GM15510 (cell line): Measurements from ENCODE around the gene BBS7.

ENCODE experiments used
- POLR2A ChIP-seq: IDR thresholded peaks from 3 replicates; pipeline ENCODE4 v1.6.1; 2011; ENCODE audit warnings: borderline replicate concordance; ENCODE audit not compliant: insufficient read length; ENCODE audit errors: extremely low read depth

BBS7 gene

GRCh38 chr4:121860121-121860520 lies 10.2 kb downstream of the BBS7 start:
- no peak for TF ChIP-seq POLR2A

DNA sequence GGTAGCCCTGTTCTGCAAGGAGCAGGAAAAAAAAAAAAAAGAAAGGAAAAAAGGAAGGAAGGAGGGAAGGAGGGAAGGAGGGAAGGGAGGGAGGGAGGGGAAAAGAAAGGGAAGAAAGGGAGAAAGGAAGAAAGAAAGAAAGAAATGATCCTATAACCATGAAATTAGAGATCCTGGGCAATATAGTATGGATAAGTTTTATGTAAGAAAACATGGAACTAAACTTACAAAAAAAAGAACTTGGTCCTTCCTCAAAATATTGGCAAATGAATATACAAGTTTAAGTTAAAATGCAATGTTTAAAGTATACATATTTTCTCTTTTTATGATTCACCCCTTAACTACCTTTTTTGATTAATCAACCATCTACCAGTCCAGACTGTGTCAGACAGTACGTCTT lies 18.9 kb downstream of the BBS7 start:
- TF ChIP-seq POLR2A, result no peak

- TF ChIP-seq POLR2A, result no peak
Measured at GRCh38 chr4:121846662-121847061, 23.6 kb downstream of the BBS7 start.

DNA sequence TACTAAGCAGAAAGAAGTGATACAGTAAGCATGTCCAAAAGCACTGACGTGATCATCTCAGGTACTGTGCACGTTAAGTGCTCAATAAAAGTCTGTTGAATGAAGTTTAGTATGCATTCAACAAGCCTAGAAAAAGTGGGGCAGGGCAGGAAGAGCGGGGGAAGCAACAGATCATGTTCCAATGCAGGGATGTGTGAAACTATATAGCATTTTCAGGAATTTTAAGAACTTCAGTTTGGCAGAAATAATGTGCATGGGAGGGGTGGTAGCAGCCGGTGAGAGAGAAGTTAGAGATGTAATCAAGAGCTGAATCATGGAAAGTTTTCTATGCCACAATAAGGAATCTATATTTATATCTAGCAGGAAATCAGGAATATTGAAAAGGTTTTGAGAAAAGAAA lies 27.4 kb downstream of the BBS7 start:
- no peak for TF ChIP-seq POLR2A

DNA sequence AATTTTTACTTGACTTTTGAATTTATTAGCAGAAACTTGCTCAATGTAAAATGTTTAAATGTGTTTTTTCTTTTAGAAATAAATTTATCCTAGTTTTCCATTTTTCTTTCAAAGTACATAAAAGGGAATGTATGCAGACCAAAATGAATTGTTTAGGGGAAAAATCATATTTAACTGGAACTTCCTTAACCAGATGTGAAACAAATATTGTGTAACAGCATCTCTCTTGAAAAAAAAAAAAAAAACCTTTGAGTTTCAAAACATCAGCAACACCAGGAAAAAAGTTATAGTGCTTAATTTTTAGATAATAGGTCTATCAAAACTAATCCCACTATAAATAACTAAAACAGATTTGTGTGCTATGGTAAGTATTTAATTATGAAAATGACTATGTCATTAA lies 32.1 kb downstream of the BBS7 start:
- no peak for TF ChIP-seq POLR2A

DNA sequence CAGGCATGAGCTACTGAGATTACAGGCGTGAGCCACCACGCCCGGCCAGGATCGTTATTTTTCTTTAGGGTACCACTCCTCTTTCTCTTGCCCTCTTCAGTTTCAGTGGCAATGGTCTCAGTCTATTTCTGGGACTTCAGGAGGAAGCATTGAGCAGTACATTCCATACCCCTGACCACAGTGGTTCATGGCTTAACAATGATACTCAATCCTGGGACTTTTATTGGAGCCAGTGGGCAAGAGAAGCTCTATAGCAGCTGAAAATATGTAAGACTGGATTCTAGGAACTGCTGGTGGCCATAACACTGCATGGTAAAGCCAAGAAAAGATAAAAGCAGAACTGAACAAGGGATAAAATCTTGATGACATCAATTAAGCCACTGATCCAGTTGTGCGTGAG lies 40.8 kb downstream of the BBS7 start:
- TF ChIP-seq POLR2A, result no peak

DNA sequence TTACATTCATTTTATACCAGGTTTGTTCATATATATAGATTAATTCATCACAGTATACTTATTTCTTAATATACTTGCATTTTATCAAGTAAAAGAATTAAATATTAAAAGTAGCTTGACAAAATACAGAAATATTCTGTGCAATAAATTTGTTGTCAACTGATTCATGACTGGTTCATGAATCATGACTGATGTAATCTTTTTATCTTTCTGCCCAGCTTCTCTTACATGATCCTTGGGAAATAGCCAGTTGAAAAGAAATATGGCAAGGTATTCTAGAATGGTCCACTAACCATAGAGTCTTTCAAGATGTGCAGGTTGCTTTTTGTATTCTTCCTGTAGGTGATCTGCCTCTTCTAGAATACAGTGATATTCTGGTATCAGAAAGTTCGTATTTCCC lies 42.4 kb downstream of the BBS7 start:
- TF ChIP-seq POLR2A, result no peak

DNA sequence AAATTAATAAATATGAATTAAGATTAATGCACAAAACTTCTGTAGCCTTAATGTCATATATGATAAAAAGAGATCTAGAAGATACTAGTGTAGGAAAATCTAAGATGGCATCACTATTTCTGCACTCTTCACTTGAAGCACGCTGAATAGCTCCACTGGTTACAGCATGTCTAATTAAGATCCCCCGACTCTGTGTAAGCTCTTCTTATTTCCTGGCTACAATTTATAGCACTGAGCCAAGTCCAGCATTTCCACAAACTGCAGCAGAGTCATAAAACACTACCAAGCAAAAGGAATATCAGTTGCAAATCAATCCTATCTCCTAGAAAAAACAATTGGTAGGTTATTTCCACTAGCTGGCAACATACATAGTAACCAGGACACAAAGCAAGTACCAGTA lies 45.3 kb downstream of the BBS7 start:
- no peak for TF ChIP-seq POLR2A

DNA sequence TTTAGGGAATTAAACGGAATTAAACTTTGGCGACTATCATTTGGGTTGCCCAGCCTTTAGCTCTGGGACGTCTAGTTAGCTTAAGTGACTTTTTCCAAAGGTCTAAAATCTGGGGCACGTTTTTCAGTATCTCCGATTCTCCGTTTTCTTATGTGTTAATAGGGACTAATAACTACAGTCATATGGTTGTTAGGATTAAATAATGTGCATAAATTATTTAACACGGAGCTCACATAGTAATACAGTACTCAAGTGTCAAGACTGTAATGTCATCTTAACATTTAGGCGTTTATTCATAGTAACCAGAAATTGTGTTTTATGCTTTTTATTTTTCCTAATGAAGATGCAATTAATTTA lies 46.1 kb downstream of the BBS7 start:
- no peak for TF ChIP-seq POLR2A

- TF ChIP-seq POLR2A, result peak; percentile 86
Measured at GRCh38 chr4:121823505-121824170, 46.6 kb downstream of the BBS7 start, which contains the start of gene CCNA2. Gene CCNA2, minus strand, starts transcription at chr4:121823883. Its CDS starts 255 bp downstream, at chr4:121823628.

- no peak for TF ChIP-seq POLR2A
Measured at GRCh38 chr4:121822796-121823504, 47.3 kb downstream of the BBS7 start.

DNA sequence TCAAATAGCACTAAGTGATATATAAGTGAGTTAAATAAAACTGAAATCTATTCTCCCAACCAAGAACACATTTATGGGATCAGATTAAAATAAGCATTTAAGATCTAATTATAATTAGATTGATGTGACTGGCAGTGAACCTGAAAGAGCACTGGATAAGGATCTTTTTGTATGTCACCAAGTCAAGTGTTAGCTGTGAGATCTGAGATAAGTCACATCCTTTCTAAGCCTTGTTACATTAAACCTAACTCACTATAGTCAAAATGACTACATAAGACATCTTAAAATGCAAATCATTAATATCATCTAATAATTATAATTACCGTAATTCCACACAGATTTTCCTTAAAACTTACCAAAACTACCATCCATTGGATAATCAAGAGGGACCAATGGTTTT lies 48.2 kb downstream of the BBS7 start:
- no peak for TF ChIP-seq POLR2A

DNA sequence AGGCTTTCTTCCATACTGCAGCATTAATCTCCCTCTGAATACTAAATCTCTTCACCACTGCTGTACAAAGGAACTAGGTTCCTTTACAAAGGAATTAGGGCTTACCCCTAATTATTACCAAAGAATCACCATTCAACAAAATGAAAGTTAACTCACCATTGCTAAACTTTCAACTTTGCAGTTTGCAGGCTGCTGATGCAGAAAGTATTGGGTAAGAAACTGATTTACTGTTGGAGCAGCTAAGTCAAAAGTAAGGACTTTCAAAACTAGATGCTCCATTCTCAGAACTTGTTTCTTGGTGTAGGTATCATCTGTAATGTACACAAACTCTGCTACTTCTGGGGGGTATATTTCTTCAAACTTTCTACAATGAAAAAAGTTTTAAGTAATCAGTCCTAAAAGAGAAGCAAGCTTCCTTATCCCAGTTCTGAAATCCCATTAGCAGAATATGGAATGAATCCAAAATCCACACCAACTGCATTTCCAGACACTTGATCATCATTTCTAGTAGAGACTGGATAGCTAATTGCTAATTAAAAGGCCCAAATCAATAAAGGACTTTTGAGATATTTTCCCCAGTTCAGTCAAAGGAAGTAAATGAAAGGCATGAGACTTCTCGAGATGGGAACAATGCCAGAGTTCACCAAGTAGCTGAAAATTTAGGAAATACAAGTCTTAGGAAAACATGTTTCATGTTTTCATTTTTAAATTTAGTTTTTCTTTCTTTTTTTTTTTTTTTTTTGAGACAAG lies 50.9 kb downstream of the BBS7 start:
- TF ChIP-seq POLR2A, result no peak

DNA sequence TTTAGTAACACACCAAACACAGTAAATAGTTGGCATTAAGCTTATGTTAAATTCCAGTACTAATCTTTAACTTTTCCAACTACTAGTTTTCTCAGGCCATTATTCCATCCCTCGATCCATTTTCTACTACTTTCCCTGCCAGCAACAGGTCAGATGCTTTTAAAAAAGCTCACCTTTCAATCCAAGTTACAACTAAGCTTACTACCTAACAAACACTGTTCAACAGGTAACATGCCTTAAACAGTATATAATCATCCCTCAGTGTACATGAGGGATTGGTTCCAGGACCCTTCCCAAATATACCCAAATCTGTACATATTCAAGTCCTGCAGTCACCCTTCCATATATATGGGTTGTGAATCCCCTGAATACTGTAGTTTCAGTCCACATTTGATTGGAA lies 52.1 kb downstream of the BBS7 start:
- TF ChIP-seq POLR2A, result no peak

GRCh38 chr4:121817701-121818100 lies 52.6 kb downstream of the BBS7 start:
- TF ChIP-seq POLR2A, result no peak

- no peak for TF ChIP-seq POLR2A
Measured at GRCh38 chr4:121817006-121817405, 53.3 kb downstream of the BBS7 start.

DNA sequence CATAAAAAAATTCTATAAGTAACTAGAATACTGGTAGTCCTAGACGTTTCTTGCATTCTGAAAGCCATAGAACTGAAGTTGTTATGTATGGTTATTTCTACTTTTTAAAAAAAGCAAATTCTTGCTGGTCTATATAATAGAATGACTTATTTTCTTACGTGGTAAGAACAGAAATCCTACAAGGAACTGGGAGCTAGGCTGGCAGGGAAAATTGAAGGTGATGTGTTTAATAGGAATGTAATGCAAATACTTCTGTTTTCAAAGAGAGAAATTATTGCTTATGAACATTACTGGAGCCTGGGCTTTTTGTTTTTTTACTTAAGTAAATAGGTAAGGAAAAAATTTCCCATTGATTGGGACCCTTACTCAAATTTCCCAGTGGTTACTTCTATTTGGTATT lies 55.5 kb downstream of the BBS7 start:
- TF ChIP-seq POLR2A, result no peak

GRCh38 chr4:121811122-121811521 lies 59.2 kb downstream of the BBS7 start:
- TF ChIP-seq POLR2A, result no peak
